ENCODE data around the gene SYT2.
"Not testable (repeated sequence)": the region's sequence is repeated elsewhere in the genome, so short reads cannot be mapped to it uniquely, and the experiment has no call there.

Gene SYT2

GRCh38 chr1:202588503-202589189, 121.6 kb downstream of the SYT2 start:
- FAIRE-seq = no peak

GRCh38 chr1:202587859-202588485, 122.3 kb downstream of the SYT2 start:
- FAIRE-seq = no peak

DNA sequence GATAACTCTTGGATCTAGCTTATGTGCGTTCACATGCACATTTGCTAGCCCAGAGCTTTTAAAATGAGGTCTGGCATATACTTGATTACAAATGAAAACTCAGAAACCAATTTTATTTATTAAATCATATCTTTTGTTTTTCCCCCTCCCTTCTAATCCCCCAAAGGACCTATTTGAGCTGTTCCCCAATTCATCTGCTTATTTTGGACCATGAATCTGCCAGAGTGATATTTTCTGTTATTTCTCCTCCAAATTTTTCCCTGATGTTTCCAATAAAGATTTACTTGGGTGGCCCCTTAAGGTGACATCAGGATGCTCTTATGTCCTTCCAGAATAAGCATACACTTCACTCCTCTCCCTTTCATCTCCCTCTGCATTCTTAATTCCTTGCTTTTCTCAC, 123.4 kb downstream of the SYT2 start:
- FAIRE-seq = no peak

- FAIRE-seq = no peak
These were observed 124.0 kb downstream of the SYT2 start for GRCh38 chr1:202586018-202586821.

DNA sequence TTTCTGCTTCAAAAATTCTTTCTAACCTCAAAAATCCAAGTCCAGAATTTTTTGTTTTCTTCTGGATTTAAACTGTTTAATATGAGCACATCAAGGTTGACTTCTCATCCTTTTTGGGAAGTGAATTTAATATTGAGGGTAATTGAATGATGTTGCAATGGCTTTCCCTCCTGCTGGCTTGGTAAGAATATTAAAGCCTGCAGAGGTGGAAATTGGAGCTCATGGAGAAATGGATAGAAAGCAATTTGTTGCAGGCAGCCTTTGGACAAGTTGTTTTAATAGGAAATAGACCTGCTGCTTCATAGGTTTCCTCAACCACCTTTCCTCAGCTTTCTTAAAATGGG, 124.7 kb downstream of the SYT2 start:
- no peak for FAIRE-seq

GRCh38 chr1:202584707-202585589, 125.3 kb downstream of the SYT2 start:
- FAIRE-seq = no peak

DNA sequence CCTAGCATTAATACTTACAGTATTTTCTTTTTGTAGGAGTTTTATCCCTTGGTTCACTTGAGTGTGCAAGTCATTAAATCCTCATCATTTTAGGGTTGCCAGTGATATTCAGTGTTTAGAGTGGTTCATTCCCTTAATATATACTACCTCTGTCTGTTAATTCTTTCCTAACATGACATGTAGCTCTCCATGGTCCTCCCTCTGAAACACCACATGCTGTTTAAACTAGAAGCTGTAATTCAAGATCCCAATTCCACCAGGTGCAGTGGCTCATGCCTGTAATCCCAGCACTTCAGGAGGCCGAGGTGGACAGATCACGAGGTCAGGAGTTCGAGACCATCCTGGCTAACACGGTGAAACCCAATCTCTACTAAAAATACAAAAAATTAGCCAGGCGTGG, 127.9 kb downstream of the SYT2 start:
- FAIRE-seq = not testable (repeated sequence)

GRCh38 chr1:202580619-202581018, 129.6 kb downstream of the SYT2 start:
- FAIRE-seq = no peak

- FAIRE-seq = no peak
These were observed 130.4 kb downstream of the SYT2 start for GRCh38 chr1:202579806-202580205.

DNA sequence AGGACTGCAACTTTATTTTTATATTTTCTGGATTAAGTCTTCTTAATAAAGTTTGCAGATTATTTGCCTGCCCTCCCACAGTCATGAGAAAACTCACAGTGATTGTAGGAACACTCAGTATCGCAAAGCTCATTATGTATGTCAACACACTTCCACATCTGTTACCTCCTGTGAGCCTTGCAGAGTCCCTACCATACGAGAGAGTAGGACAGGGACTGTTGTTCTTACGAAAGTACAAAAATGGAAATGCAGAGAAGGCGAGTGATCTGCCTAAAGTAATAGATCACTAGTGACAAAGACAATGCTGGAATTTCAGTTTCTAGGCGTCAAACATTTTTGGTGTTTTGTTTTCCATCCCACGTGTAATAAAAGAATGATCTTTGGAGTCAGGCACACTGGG, 131.7 kb downstream of the SYT2 start:
- no peak for FAIRE-seq

DNA sequence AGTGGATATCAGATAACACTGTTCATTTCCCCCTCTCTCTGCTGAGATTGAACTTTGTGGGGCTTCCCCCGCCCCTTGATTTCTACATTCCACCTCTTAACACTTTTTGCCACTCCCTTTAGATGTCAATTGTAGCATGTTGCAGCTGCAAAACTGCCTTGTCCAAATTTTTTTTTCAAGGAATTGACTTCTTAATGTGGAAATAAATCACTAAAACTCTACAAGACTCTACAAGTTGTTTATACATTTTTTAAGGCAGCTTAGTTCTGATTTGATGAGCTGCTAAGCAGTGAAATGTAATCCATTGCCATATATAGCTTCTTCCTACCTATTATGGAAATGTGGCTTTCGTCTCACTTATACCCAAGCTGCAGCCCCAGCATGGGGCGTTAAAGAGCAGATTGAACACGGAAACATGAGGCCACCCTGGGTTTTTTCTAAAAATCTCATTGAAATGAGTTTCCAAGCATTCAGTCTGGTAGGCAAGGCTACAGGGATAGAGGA, 132.2 kb downstream of the SYT2 start:
- no peak for FAIRE-seq

DNA sequence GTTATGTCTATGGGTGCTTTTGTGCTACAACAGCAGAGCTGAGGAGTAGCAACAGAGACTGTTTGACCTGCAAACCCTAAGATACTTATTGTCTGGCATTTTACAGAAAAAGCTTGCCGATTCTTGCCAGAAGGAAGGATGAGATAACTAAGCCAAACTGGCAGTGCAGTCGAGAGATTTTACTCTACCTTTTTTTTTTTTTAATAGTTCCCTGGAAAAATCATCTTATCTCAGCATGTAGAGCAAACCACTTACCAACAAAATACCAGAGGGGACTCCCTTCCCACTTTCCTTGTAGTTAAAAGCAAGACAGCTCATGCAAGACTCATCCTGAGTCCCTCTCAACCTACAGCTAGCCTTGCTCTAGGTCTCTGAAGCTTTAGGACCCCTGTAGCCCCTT, 132.9 kb downstream of the SYT2 start:
- FAIRE-seq = no peak

DNA sequence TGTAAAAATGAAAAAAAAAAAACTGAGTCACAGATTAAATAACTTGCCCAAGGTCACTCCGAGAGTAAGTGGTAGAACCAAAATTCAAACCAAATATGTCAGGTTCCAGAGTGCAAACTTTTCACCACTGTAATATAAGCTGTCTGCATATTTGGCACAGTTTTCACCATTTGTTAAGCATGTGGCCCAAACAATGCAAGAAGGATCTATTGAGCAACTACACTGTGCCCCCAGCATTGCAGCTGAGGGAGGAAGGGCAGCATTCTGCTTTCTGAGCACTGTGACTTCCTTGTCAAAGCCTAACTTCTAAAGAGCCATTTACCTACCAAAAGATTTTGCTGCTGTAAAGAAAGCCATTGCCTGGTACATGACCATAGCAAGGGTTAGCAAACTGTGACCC, 133.4 kb downstream of the SYT2 start:
- no peak for FAIRE-seq

GRCh38 chr1:202575918-202576653, 134.2 kb downstream of the SYT2 start:
- no peak for FAIRE-seq

GRCh38 chr1:202572867-202573266, 137.4 kb downstream of the SYT2 start:
- FAIRE-seq = no peak

GRCh38 chr1:202571719-202572339, 138.4 kb downstream of the SYT2 start:
- no peak for FAIRE-seq

- FAIRE-seq = no peak
These were observed 140.6 kb downstream of the SYT2 start for GRCh38 chr1:202569393-202570322.

DNA sequence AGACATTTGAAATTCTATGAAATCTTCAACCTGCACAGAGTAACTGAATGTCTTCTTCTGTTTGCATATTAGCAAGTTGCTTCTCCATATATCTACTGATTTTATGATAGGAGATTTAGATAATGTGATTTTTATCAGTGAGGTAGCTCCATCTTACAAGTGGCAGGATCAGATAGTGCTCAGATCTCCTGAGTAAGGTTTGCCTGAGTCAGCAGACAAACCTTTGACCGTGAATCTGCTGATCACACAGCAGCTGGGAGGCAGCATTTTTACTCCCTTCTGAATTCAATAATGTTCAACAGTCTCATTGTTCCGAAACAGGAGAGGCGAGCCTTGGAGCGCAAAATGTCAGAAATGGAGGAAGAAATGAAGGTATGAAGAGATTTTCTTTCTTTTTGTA, 141.4 kb downstream of the SYT2 start:
- no peak for FAIRE-seq

DNA sequence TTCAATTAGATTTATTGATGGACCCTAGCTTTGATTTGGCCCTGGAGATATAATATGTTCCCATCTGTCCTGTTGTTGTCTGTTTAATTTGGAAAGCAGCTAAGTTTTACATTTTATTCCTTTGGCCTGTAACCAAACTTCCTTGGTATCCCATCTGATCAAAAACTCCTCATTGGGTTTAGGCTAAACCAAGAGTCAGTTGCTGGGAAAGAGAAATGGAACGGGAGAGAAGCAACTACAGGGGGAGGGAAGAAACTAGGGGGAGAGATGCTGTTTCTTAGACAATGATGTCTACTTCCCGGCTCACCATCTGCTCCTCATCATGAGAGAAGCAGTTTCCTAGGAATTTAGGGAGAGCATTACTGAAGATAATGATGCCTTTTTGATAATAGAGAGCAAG, 141.8 kb downstream of the SYT2 start:
- FAIRE-seq = no peak

DNA sequence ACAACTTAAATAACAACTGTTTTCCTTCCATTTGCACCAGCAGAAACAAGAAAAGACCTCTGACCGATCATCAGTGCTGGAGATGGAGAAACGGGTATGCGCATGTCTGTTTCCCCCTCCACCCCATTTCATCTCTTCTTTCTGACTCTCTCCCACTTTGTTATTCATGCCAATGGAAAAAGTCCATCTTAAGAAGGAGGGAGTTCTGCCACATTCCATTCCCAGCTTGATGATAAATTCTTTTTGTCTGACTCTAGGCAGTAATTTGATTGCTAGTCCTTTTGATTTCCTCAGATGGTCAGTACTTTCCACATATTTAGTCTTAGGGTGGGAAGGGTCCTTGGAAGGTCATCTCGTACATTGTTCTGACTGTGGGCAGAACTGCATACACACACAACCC, 142.5 kb downstream of the SYT2 start:
- FAIRE-seq = no peak

Data from G401.6 (cell line).